A673 (cell line): ENCODE measurements around the gene LRRC4C. TPM values are rescaled to one million over a fixed set of nuclear protein-coding genes. Genes with fewer than 3 reads are reported as not detected.

ENCODE experiments used
- BruUV-seq: library from RNA; stranded (reverse); fragments of 400-500 nt; replicated peaks from 2 replicates; lab custom pipeline; 2021; lab: Mats Ljungman, UMichigan
- CTCF ChIA-PET: fragments of 300-600 bp; sonication (Branson Sonifier 250); formaldehyde crosslinking; loops from one replicate; lab custom pipeline; 2022; ENCODE audit warnings: antibody characterized with exemption; lab: Charles Lee
- POLR2A ChIA-PET: fragments of 300-600 bp; sonication (Branson Sonifier 250); formaldehyde crosslinking; loops from one replicate; lab custom pipeline; 2022; ENCODE audit warnings: antibody characterized with exemption; ENCODE audit not compliant: low non-redundant PET; lab: Charles Lee
- DNase-seq: peaks from one replicate; pipeline ENCODE4 v3.0.0-alpha.2; 2015; ENCODE audit warnings: low spot score
- H3K27ac ChIP-seq: fragments of 200-600 bp; sonication (generic); 2 replicates; pipeline ENCODE4 v1.5.1; 2016; ENCODE audit warnings: mixed run types, low read depth, mild to moderate bottlenecking, mixed read lengths, antibody characterized with exemption, low read length; ENCODE audit not compliant: poor library complexity, severe bottlenecking
- H3K27me3 ChIP-seq: fragments of 200-600 bp; sonication (generic); replicated peaks from 2 replicates; pipeline ENCODE4 v1.6.1; 2017; ENCODE audit warnings: mixed run types, low read depth, mild to moderate bottlenecking, mixed read lengths, antibody characterized with exemption, low read length; ENCODE audit not compliant: insufficient read depth, poor library complexity
- H3K36me3 ChIP-seq: fragments of 200-600 bp; sonication (generic); 2 replicates; pipeline ENCODE4 v1.6.1; 2016; ENCODE audit warnings: mixed run types, mild to moderate bottlenecking, mixed read lengths, antibody characterized with exemption, low read length; ENCODE audit not compliant: insufficient read depth, poor library complexity, severe bottlenecking
- H3K4me1 ChIP-seq: fragments of 200-600 bp; sonication (generic); 2 replicates; pipeline ENCODE4 v1.6.1; 2017; ENCODE audit warnings: mixed run types, mild to moderate bottlenecking, mixed read lengths, antibody characterized with exemption, low read length; ENCODE audit not compliant: insufficient read depth, poor library complexity, severe bottlenecking
- H3K4me3 ChIP-seq: fragments of 200-600 bp; sonication (generic); 2 replicates; pipeline ENCODE4 v1.5.1; 2016; ENCODE audit warnings: low read depth, mixed run types, mild to moderate bottlenecking, mixed read lengths, low read length; ENCODE audit not compliant: poor library complexity, severe bottlenecking
- H3K9me3 ChIP-seq: fragments of 200-600 bp; sonication (generic); 2 replicates; pipeline ENCODE4 v1.6.1; 2016; ENCODE audit warnings: mixed run types, low read depth, mild to moderate bottlenecking, mixed read lengths, antibody characterized with exemption, low read length; ENCODE audit not compliant: poor library complexity, severe bottlenecking
- CTCF ChIP-seq: fragments of 300-800, 200-600 bp; sonication (generic); conservative IDR thresholded peaks from 2 replicates; pipeline ENCODE4 v1.5.1; 2017; ENCODE audit warnings: low read depth, mild to moderate bottlenecking, antibody characterized with exemption, low read length, moderate library complexity, mixed read lengths
- EZH2 ChIP-seq: fragments of 200-600 bp; sonication (generic); IDR thresholded peaks from 2 replicates; pipeline ENCODE4 v1.6.1; 2017; ENCODE audit warnings: borderline replicate concordance, low read depth, mild to moderate bottlenecking, mixed read lengths, antibody characterized with exemption, low read length; ENCODE audit not compliant: poor library complexity, severe bottlenecking
- intact Hi-C: fragments of 100-400 bp; cut with micrococcal nuclease; formaldehyde crosslinking; loops from one replicate; pipeline ENCODE4 v1.10.0; 2022; ENCODE audit not compliant: unreplicated experiment
- total RNA-seq: library from RNA; stranded (reverse); gene quantifications from 2 replicates; pipeline ENCODE4 v1.2.3, GENCODE V29; 2021

The LRRC4C gene
- total RNA-seq, 1 experiment from 2014 or later, result 38.3 TPM

GRCh38 chr11:41074318-41074717 lies 385.1 kb downstream of the LRRC4C start:
- H3K9me3 ChIP-seq, result peaks cover 18% of the 10 kb centered on the region
- no peaks in the 10 kb centered on the region for H3K4me1 ChIP-seq
- TF ChIP-seq CTCF (no peak), EZH2 (no peak)
- no peak overlapping the region for H3K27ac ChIP-seq
- CTCF ChIA-PET, result no interaction called here
- H3K4me3 ChIP-seq, result no peak overlapping the region
- H3K36me3 ChIP-seq, result no peaks in the 10 kb centered on the region
- POLR2A ChIA-PET, result no interaction called here
- intact Hi-C loops, result no loop called here
- no peaks in the 10 kb centered on the region for H3K27me3 ChIP-seq
- DNase-seq, result no peak
- BruUV-seq, result no TSS peak

- H3K4me3 ChIP-seq, result no peak overlapping the region
- no peak for DNase-seq
- H3K36me3 ChIP-seq, result no peaks in the 10 kb centered on the region
- H3K9me3 ChIP-seq, result peaks cover 13% of the 10 kb centered on the region
- intact Hi-C loops, result no loop called here
- BruUV-seq, result no TSS peak
- no peak for TF ChIP-seq CTCF
- no peak overlapping the region for H3K27ac ChIP-seq
- ChIA-PET CTCF (no interaction called here), POLR2A (no interaction called here)
- no peaks in the 10 kb centered on the region for H3K27me3 ChIP-seq
- no peaks in the 10 kb centered on the region for H3K4me1 ChIP-seq
Observed at GRCh38 chr11:41065432-41065831, 394.0 kb downstream of the LRRC4C start.

GRCh38 chr11:41058138-41058537 lies 401.3 kb downstream of the LRRC4C start:
- ChIA-PET POLR2A (no interaction called here), CTCF (no interaction called here)
- Histone ChIP-seq H3K4me3 (no peak overlapping the region), H3K9me3 (peaks cover 5% of the 10 kb centered on the region), H3K27me3 (no peaks in the 10 kb centered on the region), H3K36me3 (no peaks in the 10 kb centered on the region), H3K27ac (no peak overlapping the region), H3K4me1 (no peaks in the 10 kb centered on the region)
- BruUV-seq, result no TSS peak
- intact Hi-C loops, result no loop called here
- TF ChIP-seq CTCF (no peak), EZH2 (no peak)
- DNase-seq, result no peak
